Panc1 (cell line): ENCODE data around the gene SYPL2.

Experiments used
- CTCF ChIP-seq: fragments of 450-650 bp; IDR thresholded peaks from 2 replicates; pipeline ENCODE4 v1.5.1; 2017; ENCODE audit warnings: mild to moderate bottlenecking
- POLR2AphosphoS5 ChIP-seq: IDR thresholded peaks from 2 replicates; pipeline ENCODE4 v1.6.1; 2012; ENCODE audit warnings: mild to moderate bottlenecking, low read depth, low read length, moderate library complexity
- TCF7L2 ChIP-seq: IDR thresholded peaks from 2 replicates; pipeline ENCODE4 v1.6.1; 2011; ENCODE audit warnings: mild to moderate bottlenecking, low read depth, low read length, inconsistent platforms

GRCh38 chr1:109472779-109473178 is 6.4 kb downstream of the SYPL2 start:
- TF ChIP-seq CTCF (no peak), POLR2AphosphoS5 (no peak), TCF7L2 (no peak)
